T follicular helper cell (primary cell): ENCODE measurements around the gene YTHDC2.

ENCODE experiments used
- DNase-seq: peaks from one replicate; pipeline ENCODE4 v3.0.0-alpha.2; 2020; ENCODE audit warnings: low read depth

YTHDC2 gene

GRCh38 chr5:113520429-113520828, 6.9 kb downstream of the YTHDC2 start:
- no peak for DNase-seq

GRCh38 chr5:113520899-113521298, 7.4 kb downstream of the YTHDC2 start:
- DNase-seq, result no peak

- DNase-seq, result no peak
These were observed 9.7 kb downstream of the YTHDC2 start for GRCh38 chr5:113523168-113523567.

GRCh38 chr5:113524927-113525326, 11.4 kb downstream of the YTHDC2 start:
- DNase-seq, result no peak

- DNase-seq, result no peak
These were observed 12.9 kb downstream of the YTHDC2 start for GRCh38 chr5:113526421-113526820.

- DNase-seq, result no peak
These were observed 14.3 kb downstream of the YTHDC2 start for GRCh38 chr5:113527746-113528145.

- no peak for DNase-seq
These were observed 18.1 kb downstream of the YTHDC2 start for GRCh38 chr5:113531481-113532159.

GRCh38 chr5:113538313-113538712, 24.8 kb downstream of the YTHDC2 start:
- no peak for DNase-seq

GRCh38 chr5:113546703-113547183, 33.2 kb downstream of the YTHDC2 start:
- DNase-seq, result no peak

GRCh38 chr5:113548396-113548795, 34.9 kb downstream of the YTHDC2 start:
- DNase-seq, result no peak

- no peak for DNase-seq
These were observed 38.6 kb downstream of the YTHDC2 start for GRCh38 chr5:113552137-113552536.

- DNase-seq, result no peak
These were observed 39.1 kb downstream of the YTHDC2 start for GRCh38 chr5:113552620-113553019.

GRCh38 chr5:113562828-113563400, 49.4 kb downstream of the YTHDC2 start:
- no peak for DNase-seq

- DNase-seq, result no peak
These were observed 55.9 kb downstream of the YTHDC2 start for GRCh38 chr5:113569396-113569795.

GRCh38 chr5:113572716-113573115, 59.2 kb downstream of the YTHDC2 start:
- DNase-seq, result no peak

GRCh38 chr5:113574417-113574816, 60.9 kb downstream of the YTHDC2 start:
- DNase-seq, result no peak

GRCh38 chr5:113575074-113575473, 61.6 kb downstream of the YTHDC2 start:
- DNase-seq, result no peak

GRCh38 chr5:113578091-113578490, 64.6 kb downstream of the YTHDC2 start:
- DNase-seq, result no peak

- DNase-seq, result no peak
These were observed 67.9 kb downstream of the YTHDC2 start for GRCh38 chr5:113581388-113581787.

- no peak for DNase-seq
These were observed 84.7 kb downstream of the YTHDC2 start for GRCh38 chr5:113598150-113598549.

GRCh38 chr5:113598926-113599325, 85.4 kb downstream of the YTHDC2 start:
- DNase-seq, result no peak

GRCh38 chr5:113600255-113600905, 86.9 kb downstream of the YTHDC2 start:
- no peak for DNase-seq

GRCh38 chr5:113601423-113601822, 87.9 kb downstream of the YTHDC2 start:
- DNase-seq, result no peak
